Measurements from ENCODE around the gene NADSYN1. TPM values are rescaled to one million over a fixed set of nuclear protein-coding genes. Genes with fewer than 3 reads are reported as not detected.

Gene NADSYN1
- total and polyA plus RNA-seq, 2 experiments from 2014 or later = 42.0 to 50.4 TPM

DNA sequence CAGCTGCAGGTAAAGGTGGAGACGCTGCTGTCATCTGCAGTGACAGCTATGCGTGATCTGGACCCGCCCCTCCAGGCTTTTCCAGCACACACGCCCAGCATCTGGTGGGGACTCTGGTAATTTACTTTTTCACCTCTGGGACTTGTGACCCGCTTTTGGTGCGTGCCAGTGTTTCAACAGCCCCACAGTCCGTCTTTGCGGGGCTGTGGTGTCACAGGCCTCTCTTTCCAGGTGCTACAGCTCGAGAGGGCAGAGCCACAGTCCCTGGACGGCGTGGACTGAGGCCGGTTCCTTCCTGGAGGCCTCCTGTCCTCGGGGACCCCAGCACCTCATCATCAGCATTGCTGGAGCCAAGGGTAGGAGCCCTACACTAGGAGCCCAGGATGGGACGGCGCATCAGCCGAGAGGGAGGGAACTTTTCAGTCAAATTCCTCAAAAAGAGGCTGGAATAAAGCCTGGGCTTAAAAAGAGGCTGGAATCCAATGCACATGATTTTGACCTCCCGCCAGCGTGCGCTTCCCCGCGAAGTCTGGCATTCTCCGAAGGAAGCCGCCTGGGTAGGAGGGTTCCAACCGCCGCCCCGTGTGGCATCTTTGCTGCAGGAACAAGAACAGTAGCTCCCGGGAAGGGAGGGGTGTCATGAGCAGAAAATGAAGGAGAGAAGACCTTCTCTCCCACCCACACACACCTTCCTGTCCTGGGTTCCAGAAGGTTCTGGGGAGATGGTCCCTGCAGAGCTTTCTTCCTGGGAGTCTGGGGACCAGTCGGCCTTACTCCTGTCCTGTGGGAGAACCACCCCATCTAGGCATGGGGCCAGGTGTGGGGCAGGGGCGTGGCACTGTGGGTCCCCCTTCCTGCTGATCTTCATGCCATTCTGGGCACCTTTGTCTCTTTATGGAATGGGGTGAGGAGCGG lies 48.3 kb downstream of the NADSYN1 start:
- H3K9ac ChIP-seq = no peak overlapping the region
- H3K4me3 ChIP-seq = no peak overlapping the region
- no peaks in the 10 kb centered on the region for H3F3A ChIP-seq (ENCODE audit: insufficient read depth)
- H4K20me1 ChIP-seq (ENCODE audit: insufficient read depth) = no peaks in the 10 kb centered on the region
- H2AFZ ChIP-seq = no peak overlapping the region
- H3K4me2 ChIP-seq (ENCODE audit: unreplicated experiment) = no peak overlapping the region
- in situ Hi-C loops (cut with MboI) = no loop called here
- WGBS, 2 experiments (ENCODE audit: low coverage in 1 of 2, low lambda C conversion rate in 2 of 2, missing lambda C conversion rate in 2 of 2) = 87 to 89% methylated on average over 30 of the region's 30 CpGs
- DNase-seq = no peak
- peaks cover 18% of the 10 kb centered on the region for H3K36me3 ChIP-seq (ENCODE audit: low read depth)
- no peaks in the 10 kb centered on the region for H3K79me2 ChIP-seq (ENCODE audit: insufficient read depth)
- H3K27me3 ChIP-seq (replicated peaks; ENCODE audit: insufficient read depth) = no peaks in the 10 kb centered on the region
- no peaks in the 10 kb centered on the region for H3K9me2 ChIP-seq (ENCODE audit: insufficient read depth)
- TF ChIP-seq EZH2 (IDR thresholded peaks at IDR 0.05; ENCODE audit: insufficient read depth, poor library complexity, severe bottlenecking) (no peak), EZH2phosphoT487 (IDR thresholded peaks at IDR 0.05; ENCODE audit: insufficient read depth, low read depth) (no peak)
- H3K9me3 ChIP-seq (ENCODE audit: low read depth) = no peaks in the 10 kb centered on the region
- no peak overlapping the region for H3K27ac ChIP-seq
- H3K4me1 ChIP-seq (ENCODE audit: insufficient read depth) = no peaks in the 10 kb centered on the region

GRCh38 chr11:71502026-71502425 lies 49.0 kb downstream of the NADSYN1 start:
- Histone ChIP-seq H2AFZ (no peak overlapping the region), H3F3A (ENCODE audit: insufficient read depth) (no peaks in the 10 kb centered on the region), H3K79me2 (ENCODE audit: insufficient read depth) (no peaks in the 10 kb centered on the region), H3K9me2 (ENCODE audit: insufficient read depth) (no peaks in the 10 kb centered on the region), H3K4me2 (ENCODE audit: unreplicated experiment) (no peak overlapping the region), H4K20me1 (ENCODE audit: insufficient read depth) (no peaks in the 10 kb centered on the region), H3K4me1 (ENCODE audit: insufficient read depth) (no peaks in the 10 kb centered on the region), H3K9ac (no peak overlapping the region), H3K27me3 (replicated peaks; ENCODE audit: insufficient read depth) (no peaks in the 10 kb centered on the region), H3K4me3 (no peak overlapping the region), H3K36me3 (ENCODE audit: low read depth) (peaks cover 18% of the 10 kb centered on the region), H3K27ac (no peak overlapping the region), H3K9me3 (ENCODE audit: low read depth) (no peaks in the 10 kb centered on the region)
- no peak for DNase-seq
- in situ Hi-C loops (cut with MboI) = no loop called here
- TF ChIP-seq EZH2 (IDR thresholded peaks at IDR 0.05; ENCODE audit: insufficient read depth, poor library complexity, severe bottlenecking) = no peak
- WGBS, 2 experiments (ENCODE audit: low coverage in 1 of 2, low lambda C conversion rate in 2 of 2, missing lambda C conversion rate in 2 of 2) = 85 to 87% methylated on average over 10 of the region's 10 CpGs

GRCh38 chr11:71502871-71503435 lies 50.0 kb downstream of the NADSYN1 start:
- no peaks in the 10 kb centered on the region for H3K9me3 ChIP-seq (ENCODE audit: low read depth)
- 94% methylated on average over 11 to 15 of the region's 15 CpGs for WGBS, 2 experiments (ENCODE audit: low coverage in 1 of 2, low lambda C conversion rate in 2 of 2, missing lambda C conversion rate in 2 of 2)
- H3K4me1 ChIP-seq (ENCODE audit: insufficient read depth) = no peaks in the 10 kb centered on the region
- TF ChIP-seq EZH2phosphoT487 (IDR thresholded peaks at IDR 0.05; ENCODE audit: insufficient read depth, low read depth) (no peak), EZH2 (IDR thresholded peaks at IDR 0.05; ENCODE audit: insufficient read depth, poor library complexity, severe bottlenecking) (no peak)
- no peaks in the 10 kb centered on the region for H3F3A ChIP-seq (ENCODE audit: insufficient read depth)
- in situ Hi-C loops (cut with MboI) = no loop called here
- H3K36me3 ChIP-seq (ENCODE audit: low read depth) = peaks cover 18% of the 10 kb centered on the region
- no peaks in the 10 kb centered on the region for H3K9me2 ChIP-seq (ENCODE audit: insufficient read depth)
- H3K27ac ChIP-seq = no peak overlapping the region
- H3K4me3 ChIP-seq = no peak overlapping the region
- H3K4me2 ChIP-seq (ENCODE audit: unreplicated experiment) = no peak overlapping the region
- H4K20me1 ChIP-seq (ENCODE audit: insufficient read depth) = no peaks in the 10 kb centered on the region
- no peak for DNase-seq
- no peak overlapping the region for H3K9ac ChIP-seq
- H2AFZ ChIP-seq = no peak overlapping the region
- H3K27me3 ChIP-seq (replicated peaks; ENCODE audit: insufficient read depth) = no peaks in the 10 kb centered on the region
- H3K79me2 ChIP-seq (ENCODE audit: insufficient read depth) = no peaks in the 10 kb centered on the region

DNA sequence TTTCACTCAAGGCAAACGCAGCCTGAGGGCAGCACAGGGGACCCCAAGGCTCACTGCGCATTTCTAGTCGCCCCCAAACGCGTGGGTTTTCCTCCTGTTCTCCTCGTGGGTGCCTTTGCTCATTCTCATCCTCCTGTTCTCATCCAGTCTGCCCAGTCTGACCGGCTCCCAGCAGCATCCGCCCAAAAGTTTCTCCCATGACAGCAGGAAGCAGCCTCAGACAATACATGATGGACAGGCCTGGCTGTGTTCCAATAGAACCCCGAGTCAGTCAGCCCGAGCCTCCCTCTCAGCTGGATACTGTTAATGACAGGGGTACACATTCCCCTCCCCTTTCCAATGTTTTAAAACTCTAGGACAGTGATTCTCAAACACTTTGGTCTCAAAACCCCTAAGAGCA lies 51.5 kb downstream of the NADSYN1 start:
- no peak overlapping the region for H3K9ac ChIP-seq
- H3K4me3 ChIP-seq = no peak overlapping the region
- no peak overlapping the region for H2AFZ ChIP-seq
- H3K27me3 ChIP-seq (replicated peaks; ENCODE audit: insufficient read depth) = no peaks in the 10 kb centered on the region
- no peaks in the 10 kb centered on the region for H3K9me2 ChIP-seq (ENCODE audit: insufficient read depth)
- WGBS, 2 experiments (ENCODE audit: low coverage in 1 of 2, low lambda C conversion rate in 2 of 2, missing lambda C conversion rate in 2 of 2) = 80 to 81% methylated on average over 10 of the region's 10 CpGs
- in situ Hi-C loops (cut with MboI) = no loop called here
- no peaks in the 10 kb centered on the region for H3K79me2 ChIP-seq (ENCODE audit: insufficient read depth)
- TF ChIP-seq EZH2 (IDR thresholded peaks at IDR 0.05; ENCODE audit: insufficient read depth, poor library complexity, severe bottlenecking) (no peak), EZH2phosphoT487 (IDR thresholded peaks at IDR 0.05; ENCODE audit: insufficient read depth, low read depth) (no peak)
- H4K20me1 ChIP-seq (ENCODE audit: insufficient read depth) = no peaks in the 10 kb centered on the region
- no peaks in the 10 kb centered on the region for H3F3A ChIP-seq (ENCODE audit: insufficient read depth)
- peaks cover 3% of the 10 kb centered on the region for H3K36me3 ChIP-seq (ENCODE audit: low read depth)
- no peak for DNase-seq
- no peaks in the 10 kb centered on the region for H3K9me3 ChIP-seq (ENCODE audit: low read depth)
- no peaks in the 10 kb centered on the region for H3K4me1 ChIP-seq (ENCODE audit: insufficient read depth)
- no peak overlapping the region for H3K4me2 ChIP-seq (ENCODE audit: unreplicated experiment)
- H3K27ac ChIP-seq = no peak overlapping the region
